ENCODE measurements around the gene PRKCA.

The PRKCA gene

GRCh38 chr17:66755944-66756290 is 453.5 kb downstream of the PRKCA start:
- H2BK12ac ChIP-seq (ENCODE audit: low read length): no peak overlapping the region
- WGBS (ENCODE audit: extremely low coverage, insufficient coverage, insufficient read length): no CpG with 5 or more reads among the region's 10 CpGs
- no peak overlapping the region for H2AFZ ChIP-seq (ENCODE audit: insufficient read depth, low read length, poor library complexity)

GRCh38 chr17:66760324-66760723 is 457.9 kb downstream of the PRKCA start:
- WGBS (ENCODE audit: extremely low coverage, insufficient coverage, insufficient read length): 100% methylated on average over 3 of the region's 3 CpGs
- Histone ChIP-seq H3K27ac (ENCODE audit: low read depth, low read length) (no peak overlapping the region), H4K91ac (ENCODE audit: low read depth, low read length) (no peak overlapping the region), H3K9me3 (ENCODE audit: insufficient read depth, low read depth, low read length) (no peaks in the 10 kb centered on the region), H2BK5ac (ENCODE audit: low read depth, low read length, poor library complexity) (no peak overlapping the region), H3K27me3 (ENCODE audit: insufficient read depth, low read length) (no peaks in the 10 kb centered on the region), H3K79me2 (ENCODE audit: control insufficient read depth, insufficient read depth, low read length, poor library complexity) (no peaks in the 10 kb centered on the region), H3K4me3 (ENCODE audit: low read depth, low read length) (no peak overlapping the region), H3K9ac (ENCODE audit: low read length) (no peak overlapping the region), H2BK12ac (ENCODE audit: low read length) (no peak overlapping the region), H3K79me1 (ENCODE audit: low read length) (no peaks in the 10 kb centered on the region), H3K23ac (ENCODE audit: low read length) (no peak overlapping the region), H3K4me1 (ENCODE audit: control insufficient read depth in 1 of 2, insufficient read depth in 2 of 2, low read length in 2 of 2) (no peaks in the 10 kb centered on the region), H3K4me2 (ENCODE audit: low read length) (no peak overlapping the region), H2BK120ac (ENCODE audit: insufficient read depth, low read length, poor library complexity) (no peak overlapping the region), H3K4ac (ENCODE audit: low read depth, low read length) (no peak overlapping the region), H3K14ac (ENCODE audit: low read length) (no peak overlapping the region), H3K36me3 (ENCODE audit: control insufficient read depth in 1 of 2, insufficient read depth in 2 of 2, low read length in 2 of 2) (no peaks in the 10 kb centered on the region), H4K8ac (ENCODE audit: low read depth, low read length) (no peak overlapping the region), H3K18ac (ENCODE audit: low read length) (no peak overlapping the region), H4K12ac (ENCODE audit: low read depth, low read length) (no peak overlapping the region), H2AK5ac (ENCODE audit: low read length) (no peak overlapping the region), H2AFZ (ENCODE audit: insufficient read depth, low read length, poor library complexity) (no peak overlapping the region)
- DNase-seq: no peak

More at GRCh38 chr17:66755944-66756290, 453.5 kb downstream of the PRKCA start:
- no peaks in the 10 kb centered on the region for H3K9me3 ChIP-seq (ENCODE audit: insufficient read depth, low read depth, low read length)
- H4K12ac ChIP-seq (ENCODE audit: low read depth, low read length): no peak overlapping the region
- H3K9ac ChIP-seq (ENCODE audit: low read length): no peak overlapping the region
- H2AK5ac ChIP-seq (ENCODE audit: low read length): no peak overlapping the region
- no peak overlapping the region for H3K27ac ChIP-seq (ENCODE audit: low read depth, low read length)
- H3K36me3 ChIP-seq (ENCODE audit: control insufficient read depth in 1 of 2, insufficient read depth in 2 of 2, low read length in 2 of 2): peaks cover 0 to 2% of the 10 kb centered on the region in 2 experiments
- no peaks in the 10 kb centered on the region for H3K27me3 ChIP-seq (ENCODE audit: insufficient read depth, low read length)
- no peak overlapping the region for H2BK120ac ChIP-seq (ENCODE audit: insufficient read depth, low read length, poor library complexity)
- no peak overlapping the region for H2BK5ac ChIP-seq (ENCODE audit: low read depth, low read length, poor library complexity)
- no peak overlapping the region for H4K91ac ChIP-seq (ENCODE audit: low read depth, low read length)
- H3K79me2 ChIP-seq (ENCODE audit: control insufficient read depth, insufficient read depth, low read length, poor library complexity): no peaks in the 10 kb centered on the region
- no peak for DNase-seq
- H3K23ac ChIP-seq (ENCODE audit: low read length): no peak overlapping the region
- no peak overlapping the region for H3K4me3 ChIP-seq (ENCODE audit: low read depth, low read length)
- no peak overlapping the region for H3K4me2 ChIP-seq (ENCODE audit: low read length)
- no peak overlapping the region for H3K14ac ChIP-seq (ENCODE audit: low read length)
- H3K4me1 ChIP-seq (ENCODE audit: control insufficient read depth in 1 of 2, insufficient read depth in 2 of 2, low read length in 2 of 2): no peaks in the 10 kb centered on the region
- H3K79me1 ChIP-seq (ENCODE audit: low read length): no peaks in the 10 kb centered on the region
- H3K4ac ChIP-seq (ENCODE audit: low read depth, low read length): no peak overlapping the region
- H3K18ac ChIP-seq (ENCODE audit: low read length): no peak overlapping the region
- no peak overlapping the region for H4K8ac ChIP-seq (ENCODE audit: low read depth, low read length)

GRCh38 chr17:66762276-66762675 is 459.9 kb downstream of the PRKCA start:
- H2BK120ac ChIP-seq (ENCODE audit: insufficient read depth, low read length, poor library complexity): no peak overlapping the region

GRCh38 chr17:66763056-66763455 is 460.6 kb downstream of the PRKCA start:
- Histone ChIP-seq H3K4ac (ENCODE audit: low read depth, low read length) (no peak overlapping the region), H3K9ac (ENCODE audit: low read length) (no peak overlapping the region), H3K79me2 (ENCODE audit: control insufficient read depth, insufficient read depth, low read length, poor library complexity) (no peaks in the 10 kb centered on the region), H3K14ac (ENCODE audit: low read length) (no peak overlapping the region), H3K4me2 (ENCODE audit: low read length) (no peak overlapping the region), H2AFZ (ENCODE audit: insufficient read depth, low read length, poor library complexity) (no peak overlapping the region), H3K4me3 (ENCODE audit: low read depth, low read length) (no peak overlapping the region), H2BK120ac (ENCODE audit: insufficient read depth, low read length, poor library complexity) (no peak overlapping the region), H3K27ac (ENCODE audit: low read depth, low read length) (no peak overlapping the region), H3K23ac (ENCODE audit: low read length) (no peak overlapping the region), H3K4me1 (ENCODE audit: control insufficient read depth in 1 of 2, insufficient read depth in 2 of 2, low read length in 2 of 2) (no peaks in the 10 kb centered on the region), H3K18ac (ENCODE audit: low read length) (no peak overlapping the region), H3K36me3 (ENCODE audit: control insufficient read depth in 1 of 2, insufficient read depth in 2 of 2, low read length in 2 of 2) (no peaks in the 10 kb centered on the region), H4K8ac (ENCODE audit: low read depth, low read length) (no peak overlapping the region), H3K9me3 (ENCODE audit: insufficient read depth, low read depth, low read length) (no peaks in the 10 kb centered on the region), H3K27me3 (ENCODE audit: insufficient read depth, low read length) (no peaks in the 10 kb centered on the region), H4K91ac (ENCODE audit: low read depth, low read length) (no peak overlapping the region), H2BK5ac (ENCODE audit: low read depth, low read length, poor library complexity) (no peak overlapping the region), H2BK12ac (ENCODE audit: low read length) (no peak overlapping the region), H3K79me1 (ENCODE audit: low read length) (no peaks in the 10 kb centered on the region), H4K12ac (ENCODE audit: low read depth, low read length) (no peak overlapping the region), H2AK5ac (ENCODE audit: low read length) (no peak overlapping the region)
- WGBS (ENCODE audit: extremely low coverage, insufficient coverage, insufficient read length): no CpG with 5 or more reads among the region's 2 CpGs
- DNase-seq: no peak

More at GRCh38 chr17:66762276-66762675, 459.9 kb downstream of the PRKCA start:
- Histone ChIP-seq H4K12ac (ENCODE audit: low read depth, low read length) (no peak overlapping the region), H2AFZ (ENCODE audit: insufficient read depth, low read length, poor library complexity) (no peak overlapping the region), H2BK5ac (ENCODE audit: low read depth, low read length, poor library complexity) (no peak overlapping the region), H3K79me1 (ENCODE audit: low read length) (no peaks in the 10 kb centered on the region), H3K4me1 (ENCODE audit: control insufficient read depth in 1 of 2, insufficient read depth in 2 of 2, low read length in 2 of 2) (no peaks in the 10 kb centered on the region), H3K27ac (ENCODE audit: low read depth, low read length) (no peak overlapping the region), H2AK5ac (ENCODE audit: low read length) (no peak overlapping the region), H3K9me3 (ENCODE audit: insufficient read depth, low read depth, low read length) (no peaks in the 10 kb centered on the region), H3K14ac (ENCODE audit: low read length) (no peak overlapping the region), H3K9ac (ENCODE audit: low read length) (no peak overlapping the region), H3K18ac (ENCODE audit: low read length) (no peak overlapping the region), H3K4ac (ENCODE audit: low read depth, low read length) (no peak overlapping the region), H3K23ac (ENCODE audit: low read length) (no peak overlapping the region), H3K79me2 (ENCODE audit: control insufficient read depth, insufficient read depth, low read length, poor library complexity) (no peaks in the 10 kb centered on the region), H2BK12ac (ENCODE audit: low read length) (no peak overlapping the region), H4K8ac (ENCODE audit: low read depth, low read length) (no peak overlapping the region), H3K4me2 (ENCODE audit: low read length) (no peak overlapping the region), H3K27me3 (ENCODE audit: insufficient read depth, low read length) (no peaks in the 10 kb centered on the region), H3K4me3 (ENCODE audit: low read depth, low read length) (no peak overlapping the region), H4K91ac (ENCODE audit: low read depth, low read length) (no peak overlapping the region), H3K36me3 (ENCODE audit: control insufficient read depth in 1 of 2, insufficient read depth in 2 of 2, low read length in 2 of 2) (no peaks in the 10 kb centered on the region)
- DNase-seq: no peak
- no CpG with 5 or more reads among the region's 6 CpGs for WGBS (ENCODE audit: extremely low coverage, insufficient coverage, insufficient read length)

Data from trophoblast cell (in vitro differentiated cells and primary cell).